LNCAP (cell line): ENCODE data around the gene NIM1K.

ENCODE experiments used
- TF ChIP-seq, protein P1 (sequence below): fragments of 450-650 bp; IDR thresholded peaks from 2 replicates; pipeline ENCODE4 v1.5.1; 2017; ENCODE audit warnings: mild to moderate bottlenecking

Gene NIM1K

DNA sequence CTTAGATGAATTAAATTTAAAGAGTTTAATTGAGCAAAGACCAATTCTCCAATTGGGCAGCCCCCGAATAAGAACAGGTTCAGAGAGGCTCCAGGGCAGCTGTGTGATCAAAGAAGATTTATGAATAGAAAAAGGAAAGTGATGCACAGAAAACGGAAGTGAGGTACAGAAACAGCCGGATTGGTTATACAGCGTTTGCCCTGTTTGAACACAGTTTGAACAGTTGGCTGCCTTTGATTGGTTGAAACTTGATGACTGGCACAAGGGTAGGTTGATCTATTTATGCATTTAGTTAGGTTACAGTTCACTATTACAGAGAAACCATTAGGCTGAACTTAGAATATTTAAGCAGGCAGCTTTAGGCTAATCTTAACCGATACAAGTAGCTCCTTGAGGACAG lies 29.5 kb downstream of the NIM1K start:
- TF ChIP-seq, protein P1, sequence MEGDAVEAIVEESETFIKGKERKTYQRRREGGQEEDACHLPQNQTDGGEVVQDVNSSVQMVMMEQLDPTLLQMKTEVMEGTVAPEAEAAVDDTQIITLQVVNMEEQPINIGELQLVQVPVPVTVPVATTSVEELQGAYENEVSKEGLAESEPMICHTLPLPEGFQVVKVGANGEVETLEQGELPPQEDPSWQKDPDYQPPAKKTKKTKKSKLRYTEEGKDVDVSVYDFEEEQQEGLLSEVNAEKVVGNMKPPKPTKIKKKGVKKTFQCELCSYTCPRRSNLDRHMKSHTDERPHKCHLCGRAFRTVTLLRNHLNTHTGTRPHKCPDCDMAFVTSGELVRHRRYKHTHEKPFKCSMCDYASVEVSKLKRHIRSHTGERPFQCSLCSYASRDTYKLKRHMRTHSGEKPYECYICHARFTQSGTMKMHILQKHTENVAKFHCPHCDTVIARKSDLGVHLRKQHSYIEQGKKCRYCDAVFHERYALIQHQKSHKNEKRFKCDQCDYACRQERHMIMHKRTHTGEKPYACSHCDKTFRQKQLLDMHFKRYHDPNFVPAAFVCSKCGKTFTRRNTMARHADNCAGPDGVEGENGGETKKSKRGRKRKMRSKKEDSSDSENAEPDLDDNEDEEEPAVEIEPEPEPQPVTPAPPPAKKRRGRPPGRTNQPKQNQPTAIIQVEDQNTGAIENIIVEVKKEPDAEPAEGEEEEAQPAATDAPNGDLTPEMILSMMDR: no peak

DNA sequence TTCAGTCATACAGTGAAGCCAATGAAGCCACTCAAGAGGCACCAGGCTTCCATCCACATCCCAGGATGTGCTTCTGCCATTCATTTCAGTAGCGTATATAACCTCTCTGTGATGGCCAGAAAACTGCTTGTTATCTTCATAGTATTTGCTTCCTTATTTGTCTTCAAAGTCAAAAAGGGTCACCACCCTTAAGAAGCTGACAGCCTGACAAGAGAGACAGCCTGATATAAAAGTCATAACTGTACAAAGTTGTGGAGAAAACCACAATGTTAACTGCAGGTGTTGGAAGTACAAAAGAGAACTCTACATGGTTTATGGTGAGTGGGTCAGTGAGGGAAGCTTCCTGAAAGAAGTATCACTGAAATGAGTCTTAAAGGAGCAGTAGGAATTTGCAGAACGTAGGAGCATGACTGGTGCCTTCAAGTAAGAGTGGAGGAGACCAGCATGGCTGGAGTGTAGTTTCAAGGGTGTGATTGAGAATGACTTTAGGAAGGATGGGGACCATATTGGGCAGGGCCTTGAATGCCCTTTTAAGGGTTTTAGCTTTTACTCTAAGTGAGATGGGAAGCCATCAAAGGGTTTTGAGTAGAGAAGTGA lies 33.7 kb downstream of the NIM1K start:
- TF ChIP-seq, protein P1: no peak

DNA sequence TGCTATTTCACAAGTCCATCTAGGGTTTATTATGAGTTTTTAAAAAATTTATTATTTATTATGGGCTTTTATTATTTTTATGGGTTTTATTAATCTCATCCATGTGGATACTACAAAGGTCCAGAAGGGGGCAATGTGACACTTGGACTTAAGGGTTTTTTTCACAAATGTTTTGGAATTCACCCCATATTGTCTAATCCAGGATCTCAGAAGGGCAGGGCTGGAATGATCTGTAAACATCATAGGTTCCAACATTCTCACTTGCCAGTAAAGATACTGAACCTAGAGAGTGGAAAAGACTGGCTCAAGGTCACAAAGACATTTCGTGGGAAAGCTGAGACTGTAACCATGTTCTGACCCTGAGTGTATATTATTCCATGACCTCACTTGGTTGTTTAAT lies 35.6 kb downstream of the NIM1K start:
- TF ChIP-seq, protein P1: peak; percentile 55; the same call in 1 of the 2 replicates

DNA sequence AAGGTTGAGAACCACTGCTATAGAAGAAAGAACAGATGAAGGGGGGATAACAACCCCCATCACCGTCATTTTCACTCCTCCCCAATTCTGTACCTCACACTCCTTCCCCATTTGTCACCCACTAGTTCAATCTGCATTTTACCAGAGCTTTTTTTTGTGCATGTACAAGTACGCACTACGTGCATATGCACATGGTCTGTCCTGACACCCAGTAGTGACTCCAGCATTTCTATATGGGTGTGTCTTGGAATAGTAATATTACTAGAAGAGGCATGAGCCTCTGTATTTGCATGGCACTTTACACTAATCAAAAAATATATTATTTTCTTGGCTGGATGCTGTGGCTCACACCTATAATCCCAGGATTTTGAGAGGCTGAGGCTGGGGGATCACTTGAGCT lies 38.7 kb downstream of the NIM1K start:
- TF ChIP-seq, protein P1: no peak

DNA sequence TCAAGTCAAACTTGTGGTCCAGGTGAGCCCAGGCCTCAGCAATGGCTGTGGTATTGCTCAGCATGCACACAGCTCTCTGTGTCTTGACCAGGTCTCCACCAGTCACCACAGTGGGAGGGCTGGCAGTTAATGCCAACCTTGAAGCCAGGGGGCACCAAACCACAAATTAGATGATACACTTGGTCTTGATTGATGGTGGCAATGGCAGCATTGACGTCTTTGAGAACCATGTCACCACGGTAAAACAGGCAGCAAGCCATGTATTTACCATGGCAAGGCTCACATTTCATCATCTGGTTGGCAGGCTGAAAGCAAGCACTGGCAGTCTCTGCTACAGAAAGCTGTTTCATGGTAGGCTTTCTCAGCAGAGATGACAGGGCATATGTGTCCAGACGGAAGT lies 40.0 kb downstream of the NIM1K start:
- TF ChIP-seq, protein P1: peak; percentile 18; the same call in 1 of the 2 replicates

DNA sequence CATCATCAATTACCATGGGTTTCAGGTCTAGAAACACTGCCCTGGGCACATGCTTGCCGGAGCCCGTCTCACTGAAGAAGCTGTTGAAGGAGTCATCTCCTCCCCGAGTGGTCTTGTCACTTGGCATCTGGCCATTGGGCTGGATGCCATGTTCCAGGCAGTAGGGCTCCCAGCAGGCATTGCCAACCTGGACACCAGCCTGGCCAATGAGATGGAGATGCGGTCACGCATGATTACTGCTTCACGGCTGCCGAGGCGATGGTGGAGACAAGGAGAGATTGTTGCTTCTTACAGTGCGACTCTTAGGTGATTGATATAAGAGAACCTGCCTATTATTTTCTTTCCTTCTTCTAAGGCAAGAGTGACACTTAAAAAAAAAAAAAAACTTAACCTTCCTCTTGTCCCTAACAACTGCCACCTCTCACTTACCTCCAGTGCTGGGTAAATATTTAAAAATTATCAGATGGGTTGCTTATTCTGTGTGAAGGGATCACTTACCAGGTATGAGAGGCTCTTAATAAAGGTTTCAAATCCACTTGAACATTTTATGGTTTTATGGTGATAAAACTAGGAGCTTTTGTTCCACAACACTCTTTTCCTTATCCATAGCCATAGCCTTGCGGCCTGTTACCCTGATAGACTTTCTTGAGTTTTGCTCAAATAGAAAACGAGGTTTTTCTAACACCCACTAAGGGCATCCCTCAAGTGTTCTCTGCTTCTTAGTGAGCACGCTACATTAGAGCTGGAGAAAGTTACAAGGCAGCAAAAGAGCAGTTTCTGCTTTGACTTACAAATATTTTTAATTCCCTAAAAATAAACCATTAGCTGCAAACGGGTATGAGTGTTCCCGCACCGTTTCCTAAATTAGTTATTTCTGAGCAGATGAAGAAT lies 41.2 kb downstream of the NIM1K start:
- TF ChIP-seq, protein P1: no peak

DNA sequence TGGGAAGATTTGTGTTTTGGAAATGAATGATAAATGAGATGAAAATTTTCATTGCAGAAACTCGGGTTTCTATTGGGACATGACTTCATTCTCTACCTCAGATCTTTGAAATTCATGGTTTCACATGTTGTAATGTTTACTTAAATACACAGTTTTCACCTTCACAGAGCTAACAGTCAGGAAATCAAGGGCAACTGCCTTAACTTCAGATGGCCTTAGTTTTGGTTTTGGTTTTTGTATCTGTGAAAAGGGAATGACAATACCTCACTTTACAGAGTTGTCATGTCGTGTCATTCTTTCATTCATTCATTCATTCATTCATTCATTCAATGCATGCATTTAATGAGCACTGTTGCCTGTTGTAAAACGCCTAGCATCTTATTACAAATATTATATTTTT lies 41.9 kb downstream of the NIM1K start:
- TF ChIP-seq, protein P1: no peak
